ENCODE measurements around the gene ST6GALNAC5. TPM values are rescaled to one million over a fixed set of nuclear protein-coding genes. Genes with fewer than 3 reads are reported as not detected.

ST6GALNAC5 gene
- total and polyA plus RNA-seq, 2 donors (not counting 3 experiments of a cell fraction or from before 2014, with no cell fraction given) = not detected

- H3K27ac ChIP-seq (ENCODE audit: insufficient read depth, low read depth, low read length) = no peak overlapping the region
- dilution Hi-C loops (cut with MboI; ENCODE audit: extremely low pct_ligation_motif_present, low sequenced_read_pairs) = no loop called here
- no peaks in the 10 kb centered on the region for H3K36me3 ChIP-seq (ENCODE audit: control insufficient read depth in 2 of 2, extremely low read depth in 1 of 2, insufficient read depth in 2 of 2, low read length in 2 of 2)
- no peaks in the 10 kb centered on the region for H3K4me1 ChIP-seq (ENCODE audit: control insufficient read depth, extremely low read depth, insufficient read depth, low read length)
- POLR2A ChIA-PET = no interaction called here
- H3K4me3 ChIP-seq (replicated peaks in 1 of 3; ENCODE audit: insufficient read depth in 1 of 3, low read depth in 1 of 3, low read length in 3 of 3) = no peak overlapping the region
- BruUV-seq (replicated peaks) = no TSS peak
- CTCF ChIA-PET = no interaction called here
- no peak overlapping the region for H3K9ac ChIP-seq (replicated peaks; ENCODE audit: extremely low read depth, insufficient read depth, low read length)
- H2AFZ ChIP-seq (ENCODE audit: low read depth, low read length) = no peak overlapping the region
- no peaks in the 10 kb centered on the region for H3K79me2 ChIP-seq (ENCODE audit: control insufficient read depth, insufficient read depth, low read length)
- H3K27me3 ChIP-seq (ENCODE audit: control insufficient read depth in 2 of 2, insufficient read depth in 2 of 2, low read length in 2 of 2) = no peaks in the 10 kb centered on the region
- H3K4me2 ChIP-seq (ENCODE audit: insufficient read depth, low read length) = no peak overlapping the region
- intact Hi-C loops (cut with micrococcal nuclease) = no loop called here
- H3K9me3 ChIP-seq (replicated peaks; ENCODE audit: control insufficient read depth, insufficient read depth, low read length) = no peaks in the 10 kb centered on the region
- H3K9me1 ChIP-seq (replicated peaks; ENCODE audit: control insufficient read depth, extremely low read depth, insufficient read depth, low read length) = no peaks in the 10 kb centered on the region
- no peaks in the 10 kb centered on the region for H4K20me1 ChIP-seq (replicated peaks; ENCODE audit: control insufficient read depth, extremely low read depth, insufficient read depth, low read length)
- no peak for FAIRE-seq
- TF ChIP-seq EZH2 (IDR thresholded peaks at IDR 0.05; ENCODE audit: borderline replicate concordance, low read depth, low read length, severe bottlenecking) = no peak
- TF ChIP-seq MYC (IDR thresholded peaks at IDR 0.05; ENCODE audit: low read depth, low read length) = no peak
- TF ChIP-seq JUN (IDR thresholded peaks at IDR 0.05; ENCODE audit: borderline replicate concordance, insufficient read depth, insufficient read length, low read depth) = no peak
- TF ChIP-seq POLR2A (IDR thresholded peaks at IDR 0.05; ENCODE audit: low read depth, low read length) = no peak
- DNase-seq (ENCODE audit: low read depth, low spot score) = no peak
Observed at GRCh38 chr1:77024500-77024899, 157.2 kb downstream of the ST6GALNAC5 start.

- intact Hi-C loops (cut with micrococcal nuclease) = no loop called here
- POLR2A ChIA-PET = no interaction called here
- H3K27me3 ChIP-seq (ENCODE audit: control insufficient read depth in 2 of 2, insufficient read depth in 2 of 2, low read length in 2 of 2) = no peaks in the 10 kb centered on the region
- TF ChIP-seq GATA2 (IDR thresholded peaks at IDR 0.05; ENCODE audit: insufficient read depth, insufficient read length, low read depth, low read length) (no peak), EZH2 (IDR thresholded peaks at IDR 0.05; ENCODE audit: borderline replicate concordance, low read depth, low read length, severe bottlenecking) (no peak), POLR2AphosphoS5 (IDR thresholded peaks at IDR 0.05; ENCODE audit: insufficient read depth, low read depth, low read length) (no peak), MAX (IDR thresholded peaks at IDR 0.05; ENCODE audit: insufficient read depth, insufficient read length) (no peak)
- dilution Hi-C loops (cut with MboI; ENCODE audit: extremely low pct_ligation_motif_present, low sequenced_read_pairs) = no loop called here
- CTCF ChIA-PET = no interaction called here
- no peaks in the 10 kb centered on the region for H3K4me1 ChIP-seq (ENCODE audit: control insufficient read depth, extremely low read depth, insufficient read depth, low read length)
- no peaks in the 10 kb centered on the region for H3K9me3 ChIP-seq (replicated peaks; ENCODE audit: control insufficient read depth, insufficient read depth, low read length)
- no peaks in the 10 kb centered on the region for H3K36me3 ChIP-seq (ENCODE audit: control insufficient read depth in 2 of 2, extremely low read depth in 1 of 2, insufficient read depth in 2 of 2, low read length in 2 of 2)
- H3K9me1 ChIP-seq (replicated peaks; ENCODE audit: control insufficient read depth, extremely low read depth, insufficient read depth, low read length) = no peaks in the 10 kb centered on the region
- no peak for DNase-seq (ENCODE audit: low read depth, low spot score)
- BruUV-seq (replicated peaks) = no TSS peak
- H3K79me2 ChIP-seq (ENCODE audit: control insufficient read depth, insufficient read depth, low read length) = no peaks in the 10 kb centered on the region
- no peak overlapping the region for H2AFZ ChIP-seq (ENCODE audit: low read depth, low read length)
- no peaks in the 10 kb centered on the region for H4K20me1 ChIP-seq (replicated peaks; ENCODE audit: control insufficient read depth, extremely low read depth, insufficient read depth, low read length)
- H3K27ac ChIP-seq (ENCODE audit: insufficient read depth, low read depth, low read length) = no peak overlapping the region
- no peak overlapping the region for H3K9ac ChIP-seq (replicated peaks; ENCODE audit: extremely low read depth, insufficient read depth, low read length)
- no peak overlapping the region for H3K4me3 ChIP-seq (replicated peaks in 1 of 3; ENCODE audit: insufficient read depth in 1 of 3, low read depth in 1 of 3, low read length in 3 of 3)
- no peak for FAIRE-seq
- no peak overlapping the region for H3K4me2 ChIP-seq (ENCODE audit: insufficient read depth, low read length)
Observed at GRCh38 chr1:77025599-77025998, 158.3 kb downstream of the ST6GALNAC5 start.

All from endothelial cell of umbilical vein (primary cell).